HG03060 (cell line): ENCODE data around the gene ATP8A2.

Experiments used
- ATAC-seq: cut with Tn5 transposase; IDR thresholded peaks from one replicate; pipeline ENCODE4 v1.9.1; 2021; ENCODE audit warnings: low read depth, moderate number of reproducible peaks; ENCODE audit not compliant: unreplicated experiment

The ATP8A2 gene

GRCh38 chr13:25871389-25872125 is 499.8 kb downstream of the ATP8A2 start:
- ATAC-seq = no peak

DNA sequence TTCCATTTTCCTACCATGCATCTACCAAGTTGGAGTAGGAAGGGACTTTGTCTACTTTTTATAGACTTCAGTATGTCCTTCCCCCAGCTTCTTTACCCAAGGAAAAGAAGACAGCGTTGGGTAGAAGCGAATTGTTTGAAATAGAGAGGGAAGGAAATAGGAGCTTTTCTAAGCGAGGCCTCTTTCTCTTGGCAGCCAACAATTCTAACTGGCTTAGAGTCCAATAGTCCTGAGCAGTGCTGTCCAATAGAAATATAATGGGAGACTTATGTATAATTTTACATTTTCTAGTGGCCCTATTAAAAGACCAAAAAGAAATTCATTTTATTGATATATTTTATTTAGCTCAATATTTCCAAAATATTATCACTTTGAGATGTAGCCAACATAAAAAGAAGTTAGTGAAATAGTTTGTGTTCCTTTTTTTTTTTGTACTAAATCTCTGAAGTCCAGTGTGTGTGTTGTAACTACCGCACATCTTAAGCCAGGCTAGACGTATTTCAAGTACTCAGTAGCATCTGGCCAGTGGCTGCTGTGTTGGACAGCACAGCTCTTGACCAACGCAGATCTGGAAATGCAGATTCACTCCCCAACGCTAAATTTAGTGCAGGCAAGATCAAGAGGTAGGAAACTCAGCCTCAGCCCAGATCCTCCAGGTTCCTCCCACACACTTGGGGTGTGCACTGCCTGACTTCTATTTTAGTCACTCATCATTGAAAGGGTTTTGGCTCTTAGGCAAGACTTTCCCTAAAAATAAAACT is 500.9 kb downstream of the ATP8A2 start:
- no peak for ATAC-seq

GRCh38 chr13:25873242-25873612 is 501.5 kb downstream of the ATP8A2 start:
- ATAC-seq = no peak

DNA sequence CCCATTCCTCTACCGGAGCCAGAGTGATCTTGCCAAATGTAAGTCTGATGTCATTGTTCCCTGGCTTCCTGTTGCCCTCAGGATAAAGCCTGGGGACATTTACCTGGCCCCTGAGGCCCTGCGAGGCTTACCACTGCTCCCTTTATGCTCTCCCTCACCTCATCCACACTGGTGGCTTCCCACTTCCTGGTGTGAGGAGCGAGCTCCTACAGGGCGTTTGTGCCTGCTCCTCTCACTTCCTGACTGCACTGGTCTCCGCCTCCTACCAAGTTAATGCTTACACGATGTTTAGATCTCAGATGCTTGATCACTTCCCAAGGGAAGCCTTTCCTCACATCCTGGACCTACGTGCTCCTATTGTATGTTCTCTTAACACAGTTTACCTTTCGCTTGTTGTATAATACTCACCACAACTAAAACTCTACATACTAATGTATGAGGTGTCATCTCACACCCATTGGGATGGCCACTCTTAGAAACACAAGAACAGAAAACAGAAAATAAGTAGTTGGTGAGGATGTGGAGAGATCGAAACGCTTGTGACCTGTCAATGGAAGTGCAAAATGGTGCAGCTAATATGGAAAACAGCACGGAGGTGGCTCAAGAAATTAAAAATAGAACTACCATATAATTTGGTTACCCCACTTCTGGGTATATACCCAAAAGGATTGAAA is 502.4 kb downstream of the ATP8A2 start:
- ATAC-seq = no peak

- no peak for ATAC-seq
These were observed 503.1 kb downstream of the ATP8A2 start for GRCh38 chr13:25874907-25875306.

DNA sequence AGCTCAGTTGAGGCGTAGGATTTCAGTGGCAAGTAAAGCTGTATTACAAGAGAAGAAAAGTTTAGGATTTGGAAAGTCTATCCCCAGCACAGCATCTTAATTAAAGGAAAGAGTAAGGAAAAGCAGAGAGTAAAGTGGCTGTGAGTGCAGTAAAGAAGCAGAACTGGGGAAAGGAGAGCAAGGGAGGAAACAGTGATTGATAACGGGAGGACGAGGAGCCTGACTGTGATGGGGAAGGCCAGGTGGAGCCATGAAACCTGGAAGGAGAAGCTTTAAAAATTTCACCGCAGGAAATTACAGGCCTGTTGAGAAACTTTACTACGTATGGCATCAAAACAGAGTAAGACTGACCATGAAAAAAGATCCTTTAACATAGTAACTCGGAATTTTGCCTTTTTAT is 504.5 kb downstream of the ATP8A2 start:
- no peak for ATAC-seq

GRCh38 chr13:25879466-25879865 is 507.7 kb downstream of the ATP8A2 start:
- ATAC-seq = no peak

DNA sequence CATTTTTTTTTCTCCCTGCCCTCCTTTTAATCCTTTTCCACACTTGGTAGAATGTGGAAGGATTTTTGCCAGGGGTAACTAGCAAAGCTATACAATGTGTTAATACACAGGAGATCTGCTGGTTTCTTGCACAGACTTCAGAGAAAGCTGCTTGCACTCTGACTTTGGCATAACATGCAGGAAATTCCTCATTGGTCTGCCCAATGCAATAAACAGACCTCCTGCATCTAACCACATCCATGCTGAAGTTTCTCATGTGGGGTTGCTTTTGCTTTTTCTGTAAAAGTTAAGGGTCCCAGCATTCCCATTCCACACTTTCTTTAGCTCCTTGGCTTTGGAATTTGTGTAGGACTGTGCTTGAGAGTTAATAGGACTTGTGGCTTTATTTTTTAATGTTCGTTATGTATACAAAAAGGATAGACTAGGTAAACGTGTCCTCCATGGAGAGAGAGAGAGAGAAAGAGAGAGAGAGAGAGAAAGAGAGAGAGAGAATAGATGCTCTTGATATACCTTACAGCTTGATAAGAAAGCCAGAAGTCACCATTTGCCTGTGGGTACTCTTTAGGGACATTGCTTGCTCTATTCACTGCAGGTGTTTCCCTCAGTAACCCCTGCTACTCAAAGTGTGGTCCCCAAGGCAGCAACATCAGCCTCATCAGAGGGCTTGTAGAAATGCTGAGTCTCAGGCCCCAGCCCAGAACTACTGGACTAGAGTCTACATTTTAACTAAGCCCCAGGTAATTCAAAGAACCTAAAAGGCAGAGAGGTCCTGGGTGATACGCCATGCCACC is 509.6 kb downstream of the ATP8A2 start:
- ATAC-seq = no peak

GRCh38 chr13:25881971-25882451 is 510.2 kb downstream of the ATP8A2 start:
- ATAC-seq = no peak

DNA sequence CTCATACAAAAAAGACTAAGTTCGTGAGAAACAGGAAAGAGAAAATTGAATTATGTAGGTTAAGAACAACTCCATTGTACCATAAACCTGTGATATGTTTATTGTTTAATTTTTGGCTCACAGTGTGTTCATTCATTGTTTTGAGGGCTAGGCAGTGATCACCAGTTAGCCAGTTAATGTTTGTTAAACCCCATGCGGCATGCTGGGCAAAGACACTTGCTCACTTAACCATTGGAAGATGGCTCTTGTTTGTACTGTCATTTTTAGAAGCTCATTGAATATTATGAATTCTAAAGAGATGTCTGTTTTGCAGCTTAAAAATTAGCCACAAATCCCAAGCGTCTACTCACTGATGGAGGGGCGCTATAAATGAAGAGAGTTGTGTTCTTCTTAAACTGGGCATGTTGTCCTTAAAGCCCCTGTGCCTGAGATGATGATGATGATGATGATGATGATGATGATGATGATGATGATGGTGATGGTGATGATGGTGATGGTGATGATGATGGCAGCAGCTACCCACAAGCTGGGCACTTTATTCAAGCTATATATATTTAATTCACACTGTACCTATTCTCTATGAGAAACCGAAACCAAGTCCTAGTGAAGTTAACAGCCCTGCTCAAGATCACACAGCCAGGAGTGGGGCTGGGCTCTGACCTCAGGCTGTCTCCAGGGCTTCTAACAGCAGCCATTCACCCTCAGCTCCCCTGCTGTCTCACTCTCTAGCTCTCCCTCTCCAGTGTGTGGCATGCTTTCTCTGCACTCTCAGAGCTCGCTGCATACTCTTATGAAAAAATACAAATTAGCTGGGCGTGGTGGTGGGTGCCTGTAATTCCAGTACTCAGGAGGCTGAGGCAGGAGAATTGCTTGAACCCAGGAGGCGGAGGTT is 510.9 kb downstream of the ATP8A2 start:
- ATAC-seq = no peak

DNA sequence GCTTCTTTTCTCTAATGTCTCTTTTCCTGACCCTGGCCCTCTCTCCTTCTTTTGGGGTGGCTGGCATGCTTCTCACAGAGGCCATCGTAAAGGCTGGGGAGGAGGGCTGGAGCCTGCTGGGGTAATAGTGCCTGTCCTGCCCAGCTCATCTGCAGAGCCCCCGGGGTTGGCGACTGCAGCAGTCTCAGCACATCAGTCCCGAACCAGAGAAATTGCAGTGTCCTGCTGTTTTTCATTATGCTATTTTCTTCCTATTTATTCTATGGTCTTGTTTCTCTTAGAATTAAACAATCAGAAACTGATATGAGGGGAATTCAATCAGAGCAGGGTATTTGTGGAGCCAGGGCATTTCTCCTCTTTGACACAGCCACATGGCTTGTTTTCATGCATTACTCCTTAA is 513.6 kb downstream of the ATP8A2 start:
- ATAC-seq = no peak

DNA sequence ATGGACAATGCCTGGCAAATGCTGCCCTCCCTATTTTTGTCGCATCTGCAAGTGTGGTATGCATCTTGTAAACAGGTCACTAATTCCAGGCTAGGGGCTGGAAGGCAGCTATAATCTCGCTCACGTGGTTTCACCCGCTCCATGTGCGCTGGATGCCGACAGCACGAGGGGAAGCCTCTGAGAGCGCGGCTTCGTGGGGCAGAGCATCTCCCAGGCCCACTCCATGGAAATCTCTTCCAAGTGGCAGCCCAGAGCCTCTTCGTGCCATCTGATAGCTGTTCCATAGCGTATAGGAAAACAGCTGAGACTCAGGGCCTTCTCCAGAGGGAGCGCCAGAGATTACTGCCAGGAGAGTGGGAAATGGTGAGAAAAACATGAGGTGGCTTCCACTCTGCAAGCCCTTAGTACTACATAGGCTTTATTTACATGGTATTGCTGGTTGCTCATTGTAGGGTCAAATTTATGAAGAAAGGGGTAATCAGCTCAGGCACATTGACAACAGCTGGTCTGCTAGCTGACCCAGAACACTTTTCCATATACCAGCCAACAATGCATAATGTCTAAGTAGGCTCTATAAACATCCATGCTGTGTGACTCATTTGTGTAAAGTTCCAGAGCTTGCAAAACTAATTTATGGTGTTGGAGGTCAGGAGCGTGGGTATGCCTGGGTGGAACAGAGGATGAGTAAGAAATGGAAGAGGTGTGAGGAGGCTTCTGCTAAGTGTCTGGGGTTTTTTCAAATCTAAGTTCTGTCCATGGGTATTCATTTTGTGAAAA is 514.9 kb downstream of the ATP8A2 start:
- ATAC-seq = no peak

DNA sequence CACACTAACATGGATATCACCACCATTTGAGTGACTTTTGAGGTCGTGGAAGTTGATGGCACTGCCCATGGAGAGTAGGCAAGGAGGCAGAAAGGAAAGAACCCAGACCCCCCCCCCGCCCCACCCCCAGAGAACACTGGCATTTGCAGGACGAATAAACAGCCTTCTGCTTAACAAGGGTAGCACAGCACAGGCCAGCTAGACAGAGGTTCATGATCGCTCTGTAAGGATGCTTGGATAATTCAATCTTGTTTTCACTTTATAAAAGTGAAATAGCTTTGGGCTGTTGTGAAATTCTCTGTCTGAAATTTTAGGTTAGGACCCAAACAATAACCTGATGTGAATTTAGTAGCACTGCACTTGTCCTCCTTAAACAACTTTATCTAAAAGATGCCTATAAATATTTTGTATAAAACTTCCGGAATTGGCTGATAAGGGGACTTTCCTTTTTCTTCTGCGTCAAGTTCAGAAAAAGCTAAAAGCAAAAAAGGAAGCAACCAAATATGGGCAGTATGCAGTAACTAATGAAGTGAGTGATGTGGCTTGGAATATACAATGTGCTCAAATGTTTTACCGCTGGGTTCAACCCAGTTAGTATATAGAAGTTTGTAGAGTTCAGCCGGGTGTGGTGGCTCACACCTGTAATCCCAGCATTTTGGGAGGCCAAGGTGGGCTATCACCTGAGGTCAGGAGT is 516.3 kb downstream of the ATP8A2 start:
- ATAC-seq = no peak

- ATAC-seq = no peak
These were observed 519.0 kb downstream of the ATP8A2 start for GRCh38 chr13:25890671-25891212.

GRCh38 chr13:25898991-25899390 is 527.2 kb downstream of the ATP8A2 start:
- ATAC-seq = no peak

GRCh38 chr13:25899464-25899863 is 527.7 kb downstream of the ATP8A2 start:
- ATAC-seq = no peak

- ATAC-seq = no peak
These were observed 528.2 kb downstream of the ATP8A2 start for GRCh38 chr13:25899952-25900351.
